Fibroblast of lung (primary cell): ENCODE results near the gene PPP1R13B. TPM values are rescaled to one million over a fixed set of nuclear protein-coding genes. Genes with fewer than 3 reads are reported as not detected.

ENCODE experiments used
- DNase-seq, 2 donors: peaks; one replicate each; pipeline versions ENCODE4 v3.0.0 to v3.0.0-alpha.2; 2010; ENCODE audit warnings: low read depth in 2 of 2
- H2AFZ ChIP-seq: 2 replicates; pipeline ENCODE4 v1.5.1; 2012; ENCODE audit warnings: low read length, control low read depth, inconsistent platforms
- H3K27ac ChIP-seq: 2 replicates; pipeline ENCODE4 v1.5.1; 2011; ENCODE audit warnings: low read length, control low read depth; ENCODE audit not compliant: insufficient read depth
- H3K27me3 ChIP-seq: 2 replicates; pipeline ENCODE4 v1.5.1; 2011; ENCODE audit warnings: mild to moderate bottlenecking, low read length; ENCODE audit not compliant: control insufficient read depth, insufficient read depth
- H3K36me3 ChIP-seq: 2 replicates; pipeline ENCODE4 v1.5.1; 2011; ENCODE audit warnings: low read length; ENCODE audit not compliant: control insufficient read depth, insufficient read depth
- H3K4me1 ChIP-seq: 2 replicates; pipeline ENCODE4 v1.5.1; 2011; ENCODE audit warnings: low read length; ENCODE audit not compliant: control insufficient read depth, insufficient read depth; ENCODE audit errors: extremely low read depth
- H3K4me2 ChIP-seq: 2 replicates; pipeline ENCODE4 v1.5.1; 2011; ENCODE audit warnings: low read length, control low read depth; ENCODE audit not compliant: insufficient read depth; ENCODE audit errors: extremely low read depth
- H3K4me3 ChIP-seq, 4 experiments: fragments of 200-600 bp in 1 of 4; sonication (generic) in 1 of 4; replicated peaks in 1 of 4; 2 replicates each; pipeline ENCODE4 v1.5.1; 2011 to 2016; ENCODE audit warnings: low read length in 4 of 4, low read depth in 3 of 4, mild to moderate bottlenecking in 3 of 4, control low read depth in 2 of 4, inconsistent platforms in 1 of 4, mixed read lengths in 1 of 4; ENCODE audit not compliant: insufficient read depth in 1 of 4; ENCODE audit errors: control extremely low read depth in 1 of 4
- H3K79me2 ChIP-seq: 2 replicates; pipeline ENCODE4 v1.5.1; 2012; ENCODE audit warnings: mild to moderate bottlenecking, low read length, inconsistent platforms; ENCODE audit not compliant: control insufficient read depth, insufficient read depth
- H3K9ac ChIP-seq: 2 replicates; pipeline ENCODE4 v1.5.1; 2011; ENCODE audit warnings: mild to moderate bottlenecking, low read length, control low read depth; ENCODE audit not compliant: insufficient read depth
- H3K9me3 ChIP-seq: 2 replicates; pipeline ENCODE4 v1.5.1; 2012; ENCODE audit warnings: low read depth, low read length; ENCODE audit not compliant: control insufficient read depth, insufficient read depth
- H4K20me1 ChIP-seq: 2 replicates; pipeline ENCODE4 v1.5.1; 2011; ENCODE audit warnings: low read length; ENCODE audit not compliant: control insufficient read depth, insufficient read depth; ENCODE audit errors: extremely low read depth
- CTCF ChIP-seq, 2 donors: IDR thresholded peaks in 1 of 2; conservative IDR thresholded peaks in 1 of 2; 1 replicate in 1 of 2; 2 replicates in 1 of 2; pipeline ENCODE4 v1.5.1; 2011 to 2012; ENCODE audit warnings: low read length in 2 of 2, control low read depth in 1 of 2, inconsistent platforms in 1 of 2, low read depth in 1 of 2, mild to moderate bottlenecking in 1 of 2
- EZH2 ChIP-seq: IDR thresholded peaks from 2 replicates; pipeline ENCODE4 v1.5.1; 2012; ENCODE audit warnings: low read length, control low read depth, mild to moderate bottlenecking; ENCODE audit errors: missing control alignments
- polyA plus RNA-seq, 2 donors: library from polyadenylated mRNA; depleted of rRNA in 1 of 2; stranded (reverse) in 1 of 2; unstranded in 1 of 2; fragments of >200 nt; gene quantifications; 2 replicates each; pipeline ENCODE4 v1.2.1, GENCODE V29; 2011 to 2012; ENCODE audit warnings: missing spikeins in 1 of 2
- total RNA-seq: library from RNA; depleted of rRNA; stranded (reverse); fragments of >200 nt; gene quantifications from 2 replicates; pipeline ENCODE4 v1.2.1, GENCODE V29; 2014

Gene PPP1R13B
- total and polyA plus RNA-seq, 2 donors (not counting 1 experiment from before 2014, with no cell fraction given) = 2.0 to 2.7 TPM

- TF ChIP-seq EZH2 = no peak
- no peak for TF ChIP-seq CTCF (conservative IDR thresholded peaks at IDR 0.05 in 1 of 2, IDR thresholded peaks at IDR 0.05 in 1 of 2; ENCODE audit: low read depth in 1 of 2, low read length in 2 of 2)
- Histone ChIP-seq H3K79me2 (no peaks in the 10 kb centered on the region), H2AFZ (no peak overlapping the region), H4K20me1 (no peaks in the 10 kb centered on the region), H3K9ac (no peak overlapping the region), H3K4me2 (no peak overlapping the region), H3K27ac (no peak overlapping the region), H3K36me3 (no peaks in the 10 kb centered on the region), H3K27me3 (no peaks in the 10 kb centered on the region), H3K4me1 (no peaks in the 10 kb centered on the region), H3K9me3 (no peaks in the 10 kb centered on the region), H3K4me3 (no peak overlapping the region)
- no peak for DNase-seq
These were observed 75.2 kb downstream of the PPP1R13B start for GRCh38 chr14:103772078-103772712.

- no peaks in the 10 kb centered on the region for H3K79me2 ChIP-seq
- TF ChIP-seq EZH2 (no peak), CTCF (conservative IDR thresholded peaks at IDR 0.05 in 1 of 2, IDR thresholded peaks at IDR 0.05 in 1 of 2; ENCODE audit: low read depth in 1 of 2, low read length in 2 of 2) (no peak)
- H3K36me3 ChIP-seq = no peaks in the 10 kb centered on the region
- H3K4me2 ChIP-seq = no peak overlapping the region
- H3K9ac ChIP-seq = no peak overlapping the region
- no peaks in the 10 kb centered on the region for H3K27me3 ChIP-seq
- no peak overlapping the region for H2AFZ ChIP-seq
- no peaks in the 10 kb centered on the region for H3K9me3 ChIP-seq
- H3K4me1 ChIP-seq = no peaks in the 10 kb centered on the region
- H3K27ac ChIP-seq = no peak overlapping the region
- H3K4me3 ChIP-seq = no peak overlapping the region
- DNase-seq = no peak
- no peaks in the 10 kb centered on the region for H4K20me1 ChIP-seq
These were observed 76.5 kb downstream of the PPP1R13B start for GRCh38 chr14:103770902-103771301.

- Histone ChIP-seq H3K4me1 (no peaks in the 10 kb centered on the region), H3K36me3 (no peaks in the 10 kb centered on the region), H3K9me3 (no peaks in the 10 kb centered on the region), H2AFZ (no peak overlapping the region), H3K4me3 (no peak overlapping the region), H3K9ac (no peak overlapping the region), H3K27ac (no peak overlapping the region), H3K79me2 (no peaks in the 10 kb centered on the region), H3K27me3 (no peaks in the 10 kb centered on the region), H4K20me1 (no peaks in the 10 kb centered on the region), H3K4me2 (no peak overlapping the region)
- TF ChIP-seq CTCF (conservative IDR thresholded peaks at IDR 0.05 in 1 of 2, IDR thresholded peaks at IDR 0.05 in 1 of 2; ENCODE audit: low read depth in 1 of 2, low read length in 2 of 2) = no peak
- TF ChIP-seq EZH2 = no peak
- no peak for DNase-seq
These were observed 76.9 kb downstream of the PPP1R13B start for GRCh38 chr14:103770500-103770899.
